ENCODE data around the gene CDC16. TPM values are rescaled to one million over a fixed set of nuclear protein-coding genes. Genes with fewer than 3 reads are reported as not detected.
"Not testable (repeated sequence)": the region's sequence is repeated elsewhere in the genome, so short reads cannot be mapped to it uniquely, and the experiment has no call there.

The CDC16 gene
- total RNA-seq, 1 donor from 2014 or later = 51.8 TPM

DNA sequence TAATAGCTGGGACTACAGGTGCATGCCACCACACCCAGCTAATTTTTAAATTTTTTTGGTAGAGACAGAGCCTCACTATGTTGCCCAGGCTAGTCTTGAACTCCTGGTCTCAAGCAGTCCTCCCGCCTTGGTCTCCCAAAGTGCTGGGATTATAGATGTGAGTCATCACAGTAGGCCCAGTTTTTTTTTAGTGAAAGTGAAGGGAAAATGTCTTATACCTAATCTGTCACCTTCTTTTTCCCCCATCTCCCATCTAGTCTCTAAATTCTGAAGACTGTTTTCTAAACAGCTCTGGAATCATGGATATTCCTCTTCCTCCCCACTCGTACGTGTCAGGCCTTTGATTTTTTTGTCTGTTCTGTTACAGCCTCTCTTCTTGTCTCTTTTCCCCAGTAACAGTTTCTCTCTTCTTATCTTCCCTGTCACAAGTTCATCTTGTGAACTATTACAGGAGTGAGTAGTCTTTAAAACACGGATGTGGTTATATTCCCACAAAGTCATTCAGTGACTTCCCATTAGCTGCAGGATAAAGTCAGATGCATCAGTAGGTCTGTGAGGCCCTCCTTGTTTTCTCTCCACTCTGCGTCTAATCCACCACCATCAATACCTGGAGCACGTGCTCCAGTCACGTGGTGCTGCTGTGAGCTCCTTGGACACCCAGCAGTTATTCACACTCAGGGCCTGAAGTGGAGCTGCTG, 2.9 kb downstream of the CDC16 start:
- no peak for DNase-seq (ENCODE audit: low read depth)
- Histone ChIP-seq H3K36me3 (ENCODE audit: control insufficient read depth, insufficient read depth, low read length) (no peaks in the 10 kb centered on the region), H3K27me3 (ENCODE audit: control insufficient read depth, insufficient read depth, low read length) (no peaks in the 10 kb centered on the region), H3K4me3 (ENCODE audit: low read depth, low read length) (no peak overlapping the region)
- TF ChIP-seq, protein P1, sequence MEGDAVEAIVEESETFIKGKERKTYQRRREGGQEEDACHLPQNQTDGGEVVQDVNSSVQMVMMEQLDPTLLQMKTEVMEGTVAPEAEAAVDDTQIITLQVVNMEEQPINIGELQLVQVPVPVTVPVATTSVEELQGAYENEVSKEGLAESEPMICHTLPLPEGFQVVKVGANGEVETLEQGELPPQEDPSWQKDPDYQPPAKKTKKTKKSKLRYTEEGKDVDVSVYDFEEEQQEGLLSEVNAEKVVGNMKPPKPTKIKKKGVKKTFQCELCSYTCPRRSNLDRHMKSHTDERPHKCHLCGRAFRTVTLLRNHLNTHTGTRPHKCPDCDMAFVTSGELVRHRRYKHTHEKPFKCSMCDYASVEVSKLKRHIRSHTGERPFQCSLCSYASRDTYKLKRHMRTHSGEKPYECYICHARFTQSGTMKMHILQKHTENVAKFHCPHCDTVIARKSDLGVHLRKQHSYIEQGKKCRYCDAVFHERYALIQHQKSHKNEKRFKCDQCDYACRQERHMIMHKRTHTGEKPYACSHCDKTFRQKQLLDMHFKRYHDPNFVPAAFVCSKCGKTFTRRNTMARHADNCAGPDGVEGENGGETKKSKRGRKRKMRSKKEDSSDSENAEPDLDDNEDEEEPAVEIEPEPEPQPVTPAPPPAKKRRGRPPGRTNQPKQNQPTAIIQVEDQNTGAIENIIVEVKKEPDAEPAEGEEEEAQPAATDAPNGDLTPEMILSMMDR (IDR thresholded peaks at IDR 0.05; ENCODE audit: insufficient read depth, low read length, poor library complexity, severe bottlenecking) = no peak

DNA sequence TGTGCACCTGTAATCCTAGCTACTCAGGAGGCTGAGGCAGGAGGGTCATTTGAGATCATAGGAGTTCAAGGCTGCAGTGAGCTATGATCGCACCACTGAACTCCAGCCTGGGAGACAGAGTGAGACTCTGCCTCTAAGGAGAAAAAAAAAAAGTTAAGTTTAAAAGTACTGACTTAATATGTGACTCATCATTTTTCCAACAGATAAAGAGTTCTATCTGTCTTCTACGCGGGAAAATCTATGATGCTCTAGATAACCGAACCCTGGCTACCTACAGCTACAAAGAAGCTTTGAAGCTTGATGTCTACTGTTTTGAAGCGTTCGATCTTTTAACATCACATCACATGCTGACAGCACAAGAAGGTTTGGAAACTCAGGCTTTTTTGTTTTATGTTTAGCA, 7.2 kb downstream of the CDC16 start:
- H3K4me3 ChIP-seq (ENCODE audit: low read depth, low read length) = no peak overlapping the region
- no peak for DNase-seq (ENCODE audit: low read depth)
- H3K36me3 ChIP-seq (ENCODE audit: control insufficient read depth, insufficient read depth, low read length) = peaks cover 2% of the 10 kb centered on the region
- TF ChIP-seq, protein P1 (IDR thresholded peaks at IDR 0.05; ENCODE audit: insufficient read depth, low read length, poor library complexity, severe bottlenecking) = no peak
- H3K27me3 ChIP-seq (ENCODE audit: control insufficient read depth, insufficient read depth, low read length) = no peaks in the 10 kb centered on the region

DNA sequence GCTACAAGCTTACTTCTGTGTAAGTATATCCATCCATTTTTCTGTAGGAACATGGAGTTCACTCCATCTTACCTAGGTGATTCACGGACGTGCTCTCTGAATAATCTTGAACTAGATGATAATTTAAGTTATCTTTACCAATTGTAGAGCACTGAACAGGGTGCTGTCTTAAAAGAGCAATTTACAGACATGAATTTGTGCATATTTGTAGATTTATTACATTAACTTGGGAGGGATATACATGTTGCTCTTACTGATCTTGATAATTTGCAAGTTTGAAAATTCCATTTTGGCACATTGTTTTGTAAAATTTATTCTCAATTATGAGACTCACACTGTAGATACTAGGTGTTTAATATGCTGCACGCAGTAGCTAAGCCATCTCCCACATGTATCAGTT, 9.3 kb downstream of the CDC16 start:
- TF ChIP-seq, protein P1 (IDR thresholded peaks at IDR 0.05; ENCODE audit: insufficient read depth, low read length, poor library complexity, severe bottlenecking) = no peak
- Histone ChIP-seq H3K36me3 (ENCODE audit: control insufficient read depth, insufficient read depth, low read length) (peaks cover 2% of the 10 kb centered on the region), H3K4me3 (ENCODE audit: low read depth, low read length) (no peak overlapping the region), H3K27me3 (ENCODE audit: control insufficient read depth, insufficient read depth, low read length) (no peaks in the 10 kb centered on the region)
- no peak for DNase-seq (ENCODE audit: low read depth)

DNA sequence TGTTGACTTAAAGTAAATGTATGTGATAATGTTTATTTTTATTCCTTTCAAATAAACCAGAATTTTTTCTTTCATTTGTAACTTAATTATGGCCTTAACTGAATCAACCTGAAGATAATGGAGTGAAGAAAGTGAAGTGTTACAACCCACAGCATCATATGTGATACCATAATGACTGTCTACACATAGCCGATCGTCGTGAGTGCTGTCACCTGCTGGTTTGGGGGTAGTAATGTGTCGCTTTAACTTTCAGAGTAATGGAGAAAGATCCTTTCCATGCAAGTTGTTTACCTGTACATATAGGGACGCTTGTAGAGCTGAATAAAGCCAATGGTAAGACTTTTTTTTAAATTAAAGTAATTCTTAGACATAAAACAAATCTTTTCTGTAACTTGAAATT, 9.9 kb downstream of the CDC16 start:
- no peak for DNase-seq (ENCODE audit: low read depth)
- TF ChIP-seq, protein P1 (IDR thresholded peaks at IDR 0.05; ENCODE audit: insufficient read depth, low read length, poor library complexity, severe bottlenecking) = no peak
- Histone ChIP-seq H3K27me3 (ENCODE audit: control insufficient read depth, insufficient read depth, low read length) (no peaks in the 10 kb centered on the region), H3K36me3 (ENCODE audit: control insufficient read depth, insufficient read depth, low read length) (peaks cover 2% of the 10 kb centered on the region), H3K4me3 (ENCODE audit: low read depth, low read length) (no peak overlapping the region)

DNA sequence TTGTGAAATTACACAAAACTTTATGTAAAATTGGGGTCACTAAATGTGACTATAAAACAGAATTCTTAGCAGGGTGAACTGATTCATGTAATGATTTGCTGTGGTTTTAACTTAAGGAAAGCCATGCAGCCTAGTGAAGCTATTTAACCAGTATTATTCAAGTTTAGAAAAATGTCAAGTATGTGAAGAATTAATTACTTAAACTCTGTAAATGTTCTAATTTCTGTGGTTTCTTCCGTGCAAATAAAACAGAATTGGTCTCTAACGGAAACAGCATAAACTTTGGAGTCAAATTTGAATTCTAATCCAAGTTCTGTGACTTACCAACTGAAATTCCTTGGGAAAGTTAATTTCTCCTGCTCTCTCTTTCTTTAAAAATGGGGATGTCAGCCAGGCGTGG, 13.3 kb downstream of the CDC16 start:
- no peak overlapping the region for H3K4me3 ChIP-seq (ENCODE audit: low read depth, low read length)
- H3K36me3 ChIP-seq (ENCODE audit: control insufficient read depth, insufficient read depth, low read length) = no peaks in the 10 kb centered on the region
- H3K27me3 ChIP-seq (ENCODE audit: control insufficient read depth, insufficient read depth, low read length) = no peaks in the 10 kb centered on the region
- TF ChIP-seq, protein P1 (IDR thresholded peaks at IDR 0.05; ENCODE audit: insufficient read depth, low read length, poor library complexity, severe bottlenecking) = no peak
- no peak for DNase-seq (ENCODE audit: low read depth)

DNA sequence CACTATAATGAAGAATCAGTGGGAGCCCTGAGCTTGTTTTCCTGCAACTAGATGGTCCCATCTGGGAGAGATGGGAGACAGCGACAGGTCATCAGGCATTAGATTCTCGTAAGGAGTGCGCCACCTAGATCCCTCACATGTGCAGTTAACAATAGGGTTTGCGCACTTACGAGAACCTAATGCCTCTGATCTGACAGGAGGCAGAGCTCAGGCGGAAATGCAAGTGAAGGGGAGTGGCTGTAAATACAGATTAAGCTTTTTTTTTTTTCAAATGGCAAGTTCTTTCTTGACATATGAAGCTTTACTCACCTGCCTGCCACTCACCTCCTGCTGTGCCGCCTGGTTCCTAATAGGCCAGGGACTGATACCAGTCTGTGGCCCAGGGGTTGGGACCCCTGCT, 14.4 kb downstream of the CDC16 start:
- Histone ChIP-seq H3K4me3 (ENCODE audit: low read depth, low read length) (no peak overlapping the region), H3K27me3 (ENCODE audit: control insufficient read depth, insufficient read depth, low read length) (no peaks in the 10 kb centered on the region), H3K36me3 (ENCODE audit: control insufficient read depth, insufficient read depth, low read length) (no peaks in the 10 kb centered on the region)
- no peak for DNase-seq (ENCODE audit: low read depth)
- TF ChIP-seq, protein P1 (IDR thresholded peaks at IDR 0.05; ENCODE audit: insufficient read depth, low read length, poor library complexity, severe bottlenecking) = no peak

DNA sequence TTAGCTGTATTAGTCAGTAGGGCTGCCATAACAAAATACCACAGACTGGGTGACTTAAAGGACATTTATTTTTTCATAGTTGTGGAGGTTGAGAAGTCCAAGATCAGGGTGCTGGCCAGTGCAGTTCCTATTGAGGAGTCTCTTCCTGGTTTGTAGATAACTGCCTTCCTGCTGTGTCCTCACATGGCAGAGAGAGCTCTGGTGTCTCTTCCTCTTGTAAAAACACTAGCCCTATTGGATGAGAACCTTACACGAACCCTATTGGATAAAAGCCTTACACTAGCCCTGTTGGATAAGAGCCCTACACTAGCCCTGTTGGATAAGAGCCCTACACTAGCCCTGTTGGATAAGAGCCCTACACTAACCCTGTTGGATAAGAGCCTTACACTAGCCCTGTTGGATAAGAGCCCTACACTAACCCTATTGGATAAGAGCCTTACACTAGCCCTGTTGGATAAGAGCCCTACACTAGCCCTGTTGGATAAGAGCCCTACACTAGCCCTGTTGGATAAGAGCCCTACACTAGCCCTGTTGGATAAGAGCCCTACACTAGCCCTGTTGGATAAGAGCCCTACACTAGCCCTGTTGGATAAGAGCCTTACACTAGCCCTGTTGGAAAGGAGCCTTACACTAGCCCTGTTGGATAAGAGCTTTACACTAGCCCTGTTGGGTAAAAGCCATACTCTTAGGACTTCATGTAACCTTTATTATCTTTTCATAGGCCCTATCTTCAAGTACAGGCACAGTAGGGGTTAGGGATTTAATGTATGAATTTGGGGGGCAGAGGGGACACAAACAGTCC, 17.1 kb downstream of the CDC16 start:
- not testable (repeated sequence) for DNase-seq (ENCODE audit: low read depth); H3K27me3 ChIP-seq (ENCODE audit: control insufficient read depth, insufficient read depth, low read length); H3K4me3 ChIP-seq (ENCODE audit: low read depth, low read length); H3K36me3 ChIP-seq (ENCODE audit: control insufficient read depth, insufficient read depth, low read length)

Data from kidney epithelial cell (primary cell).